GM15510 (cell line): ENCODE data around the gene LRP6.

Experiments used
- POLR2A ChIP-seq: IDR thresholded peaks from 3 replicates; pipeline ENCODE4 v1.6.1; 2011; ENCODE audit warnings: borderline replicate concordance; ENCODE audit not compliant: insufficient read length; ENCODE audit errors: extremely low read depth

Gene LRP6

DNA sequence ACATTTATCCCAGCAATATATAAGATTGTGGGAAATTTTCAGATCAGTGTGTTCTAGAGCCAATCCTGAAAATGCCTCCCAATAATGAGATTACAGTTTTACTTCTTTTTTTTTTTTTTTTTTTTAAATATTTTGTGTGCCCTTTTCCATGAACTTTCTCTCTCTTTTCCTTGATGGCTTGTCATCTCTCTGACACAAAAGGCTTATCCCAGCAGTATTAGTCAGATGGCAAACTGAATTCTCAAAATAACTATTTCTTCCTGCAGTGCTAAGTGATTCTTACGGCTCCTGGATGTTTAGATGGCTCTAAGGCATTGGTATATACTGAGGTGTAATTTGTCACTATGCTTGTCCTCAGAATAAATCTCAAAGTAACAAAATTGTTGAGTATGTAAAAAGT, 86.7 kb downstream of the LRP6 start:
- TF ChIP-seq POLR2A, result no peak

DNA sequence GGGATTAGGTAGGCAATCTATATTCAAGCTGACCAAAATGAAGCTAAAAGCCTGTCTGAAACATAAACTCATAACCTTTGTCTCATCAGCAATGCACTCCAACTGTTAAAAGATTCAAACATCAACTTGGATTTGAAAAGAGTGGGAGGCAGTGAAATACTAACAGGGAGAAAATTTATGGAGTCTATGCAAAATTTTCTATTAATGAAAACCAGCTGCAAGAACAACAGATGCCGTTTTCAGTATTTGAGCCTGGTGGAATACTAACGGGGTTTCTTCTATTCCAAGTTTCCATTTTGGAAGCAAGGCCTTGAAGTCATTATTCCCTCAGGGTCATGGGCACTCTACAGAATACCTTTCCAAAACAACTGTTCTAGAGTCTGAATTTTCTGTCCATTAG, 88.3 kb downstream of the LRP6 start:
- no peak for TF ChIP-seq POLR2A

DNA sequence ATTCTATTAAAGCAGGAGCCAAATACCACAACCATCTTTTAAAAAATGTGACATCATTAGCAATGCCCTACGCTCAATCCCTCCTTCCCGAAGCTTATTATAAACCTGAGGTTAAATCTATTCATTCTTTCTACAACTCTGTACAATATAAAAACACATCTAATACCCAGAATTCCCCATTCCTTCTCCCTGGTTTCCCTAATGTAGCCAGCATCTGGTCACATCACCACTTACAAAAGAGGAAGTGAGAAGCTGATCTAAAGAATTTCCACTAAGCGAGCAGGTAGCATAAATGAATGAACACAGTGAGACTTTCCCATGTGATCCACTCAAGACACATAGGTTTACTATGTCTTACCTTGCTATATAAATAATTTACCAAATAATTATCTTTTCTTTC, 90.4 kb downstream of the LRP6 start:
- TF ChIP-seq POLR2A, result no peak

- TF ChIP-seq POLR2A, result no peak
These were observed 94.8 kb downstream of the LRP6 start for GRCh38 chr12:12171991-12172511.

- TF ChIP-seq POLR2A, result no peak
These were observed 99.0 kb downstream of the LRP6 start for GRCh38 chr12:12167847-12168246.

GRCh38 chr12:12166751-12167150, 100.1 kb downstream of the LRP6 start:
- no peak for TF ChIP-seq POLR2A

DNA sequence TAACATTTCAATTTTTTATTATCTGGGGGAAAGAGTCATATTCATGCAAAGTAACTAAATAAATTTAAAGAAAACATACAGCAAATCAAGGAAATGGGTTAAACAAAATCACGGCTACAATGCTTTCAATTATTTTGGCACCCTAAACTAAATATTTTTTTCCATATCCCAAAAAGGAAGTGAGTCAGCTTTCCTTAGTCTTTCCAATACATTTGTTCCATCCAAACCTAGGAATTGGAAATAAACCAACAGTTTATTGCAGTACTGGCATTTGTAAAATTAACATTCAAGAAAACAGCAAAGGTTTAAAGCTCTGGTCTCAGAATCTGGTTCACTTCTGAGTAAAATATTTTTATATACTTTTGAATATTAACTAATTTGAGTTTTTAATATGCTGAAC, 106.9 kb downstream of the LRP6 start:
- no peak for TF ChIP-seq POLR2A

DNA sequence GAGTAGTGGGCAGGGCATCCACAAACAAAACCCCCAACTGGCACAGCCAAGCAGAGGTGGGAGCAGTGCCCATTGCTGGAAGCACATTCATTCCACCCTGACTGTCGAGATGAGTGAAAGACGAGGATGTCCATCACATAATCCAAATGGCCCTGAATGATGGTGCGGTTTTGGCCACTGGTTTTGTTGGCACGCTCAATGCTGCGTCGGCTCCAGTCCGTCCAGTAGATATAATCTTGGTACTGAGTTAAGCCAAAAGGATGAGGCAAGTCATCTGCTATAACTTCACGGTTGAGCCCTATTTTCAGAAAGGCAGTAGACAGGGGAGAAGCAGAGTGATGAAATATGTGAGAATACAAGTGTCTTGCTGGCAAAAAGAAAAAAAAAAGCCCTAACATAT, 108.0 kb downstream of the LRP6 start:
- TF ChIP-seq POLR2A, result no peak

DNA sequence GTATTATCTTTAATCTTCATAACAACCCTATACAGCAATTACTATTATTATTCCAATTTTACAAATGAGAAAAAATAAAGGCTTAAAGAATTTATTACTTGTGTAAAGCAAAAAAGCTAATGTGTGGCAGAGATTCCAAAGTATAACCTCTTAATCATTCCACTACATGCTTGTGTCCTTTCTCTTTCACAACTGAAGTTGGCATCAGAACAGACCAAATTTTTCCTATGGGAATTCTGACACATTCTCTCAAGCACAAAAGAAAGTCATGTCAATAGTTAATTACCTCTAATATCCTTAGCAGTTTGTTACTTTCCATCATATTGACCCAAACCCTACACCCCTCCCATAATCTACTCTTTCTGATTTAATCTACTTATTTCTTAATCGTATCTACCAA, 109.4 kb downstream of the LRP6 start:
- TF ChIP-seq POLR2A, result no peak

- no peak for TF ChIP-seq POLR2A
These were observed 110.0 kb downstream of the LRP6 start for GRCh38 chr12:12156828-12157227.

DNA sequence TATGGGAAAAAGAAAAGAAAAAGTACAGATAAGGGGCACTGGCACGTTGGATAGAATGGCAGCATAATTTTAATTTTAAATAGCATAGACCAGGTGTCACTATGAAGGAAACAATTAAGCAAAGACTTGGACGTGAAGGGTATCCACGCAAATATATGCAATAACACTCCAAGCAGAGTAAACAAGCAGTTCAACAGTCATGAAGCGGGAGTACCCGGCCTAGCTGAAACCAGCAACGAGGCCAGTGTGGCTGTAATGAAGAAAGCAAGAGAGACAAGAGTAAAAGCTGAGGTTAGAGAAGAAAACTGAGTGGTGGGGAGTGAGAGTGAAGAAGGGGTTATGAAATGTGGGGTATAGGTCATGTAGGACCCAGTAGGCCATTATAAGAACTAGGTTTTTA, 110.7 kb downstream of the LRP6 start:
- no peak for TF ChIP-seq POLR2A

- no peak for TF ChIP-seq POLR2A
These were observed 113.2 kb downstream of the LRP6 start for GRCh38 chr12:12153596-12153995.

- TF ChIP-seq POLR2A, result no peak
These were observed 119.7 kb downstream of the LRP6 start for GRCh38 chr12:12147111-12147510.

DNA sequence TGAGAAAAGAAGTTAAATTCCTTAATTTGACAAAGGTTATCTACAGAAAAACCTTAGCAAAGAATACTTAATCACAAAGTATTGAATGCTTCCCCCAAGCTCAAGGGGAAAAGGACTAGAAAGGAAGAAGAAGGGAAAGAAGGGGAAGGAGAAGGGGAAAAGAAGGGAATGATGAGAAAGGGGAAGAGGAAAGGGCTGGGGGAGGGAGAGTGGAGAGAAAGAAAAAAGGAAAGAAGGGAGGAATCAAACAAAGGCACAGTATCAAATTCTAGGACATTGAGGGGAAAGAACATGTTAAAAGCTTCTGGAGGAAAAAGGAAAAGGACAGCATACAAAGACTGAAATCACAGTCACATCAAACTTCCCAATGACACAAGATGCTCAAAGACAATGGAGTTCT, 125.8 kb downstream of the LRP6 start:
- TF ChIP-seq POLR2A, result no peak

DNA sequence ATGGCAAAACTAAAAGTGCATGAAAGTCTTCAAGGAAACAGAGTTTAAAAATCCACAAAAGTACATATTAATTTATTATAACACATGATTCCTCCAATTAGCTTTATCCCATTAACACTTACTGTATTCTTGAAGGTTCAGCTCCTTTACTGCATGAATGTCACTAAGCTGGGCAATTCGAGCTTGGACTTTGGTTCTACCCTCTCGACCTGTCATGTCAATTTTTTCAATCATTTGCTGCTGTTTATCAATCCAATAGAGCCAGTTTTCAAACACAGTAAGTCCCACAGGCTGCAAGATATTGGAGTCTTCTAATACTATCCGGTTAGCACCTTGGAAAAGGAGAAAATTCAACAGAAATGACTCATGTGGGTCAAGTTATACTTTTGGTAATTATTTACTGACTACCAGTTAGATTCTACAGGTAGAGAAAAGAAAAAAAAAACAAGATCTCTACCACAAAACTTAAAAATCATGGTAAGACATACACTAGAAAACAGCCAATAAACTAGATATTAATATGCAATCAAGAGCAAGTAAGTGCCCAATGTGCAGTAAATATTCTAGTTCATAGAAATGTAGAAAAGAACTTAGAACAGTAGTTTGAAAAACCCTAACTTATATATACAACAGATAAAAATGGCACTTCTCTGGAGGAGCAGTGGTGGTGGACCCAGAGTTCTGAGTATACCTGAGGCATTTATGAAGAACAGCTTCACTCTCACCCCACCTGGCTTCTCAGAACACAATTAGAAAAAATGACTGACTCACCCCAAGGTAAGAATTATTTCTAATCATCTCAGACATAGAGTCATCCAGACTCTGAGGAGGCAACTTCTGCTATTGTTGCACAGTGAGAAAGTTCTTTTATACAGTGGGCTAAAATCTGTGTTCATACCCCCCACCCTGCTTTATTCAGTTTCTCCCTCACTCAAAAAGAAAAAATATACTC, 128.4 kb downstream of the LRP6 start:
- no peak for TF ChIP-seq POLR2A

DNA sequence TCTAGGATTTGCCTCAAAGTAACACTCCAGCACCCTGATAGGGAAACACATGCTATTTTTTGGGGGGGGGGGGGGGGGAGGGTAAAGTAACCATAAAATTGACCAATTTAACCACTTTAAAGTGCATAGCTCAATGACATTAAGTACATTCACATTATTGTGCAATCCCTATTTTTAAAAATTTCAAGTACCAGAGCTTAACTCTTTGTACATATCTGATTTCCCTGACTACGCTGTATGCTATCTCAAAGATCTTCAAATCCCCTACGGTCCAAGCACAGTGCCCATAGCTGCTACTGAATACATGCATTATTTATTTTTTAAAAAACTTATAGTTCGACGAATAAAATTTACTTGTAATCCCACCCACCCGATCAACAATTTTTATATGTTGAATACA, 133.1 kb downstream of the LRP6 start:
- no peak for TF ChIP-seq POLR2A
